WTC11 (cell line): Measurements from ENCODE around the gene CLIC1.

Experiments used
- CDX4 ChIP-seq: fragments of 250-450 bp; sonication (Bioruptor Pico); IDR thresholded peaks from 2 replicates; pipeline ENCODE4 v1.9.0; 2021; ENCODE audit warnings: moderate library complexity, mild to moderate bottlenecking, inconsistent platforms, borderline replicate concordance
- CREB1 ChIP-seq: sonication (generic); formaldehyde crosslinking; IDR thresholded peaks from 2 replicates; pipeline ENCODE4 v1.8.0; 2023; ENCODE audit warnings: mild to moderate bottlenecking, missing genetic modification reagents
- CTCF ChIP-seq: fragments of 200-600 bp; IDR thresholded peaks from 2 replicates; pipeline ENCODE4 v1.8.0; 2022; ENCODE audit warnings: antibody characterized with exemption
- JUN ChIP-seq: sonication (generic); formaldehyde crosslinking; IDR thresholded peaks from 2 replicates; pipeline ENCODE4 v1.8.0; 2023; ENCODE audit warnings: mild to moderate bottlenecking, missing genetic modification reagents
- NR1H2 ChIP-seq: sonication (generic); formaldehyde crosslinking; IDR thresholded peaks from 2 replicates; pipeline ENCODE4 v1.9.0; 2021; ENCODE audit warnings: mild to moderate bottlenecking, moderate library complexity, missing genetic modification reagents
- NR2C2 ChIP-seq: sonication (generic); formaldehyde crosslinking; IDR thresholded peaks from 2 replicates; pipeline ENCODE4 v1.8.0; 2022; ENCODE audit warnings: mild to moderate bottlenecking, missing genetic modification reagents
- SMAD3 ChIP-seq: sonication (generic); formaldehyde crosslinking; IDR thresholded peaks from 2 replicates; pipeline ENCODE4 v1.8.0; 2022; ENCODE audit warnings: missing genetic modification reagents, mild to moderate bottlenecking, borderline replicate concordance
- SP1 ChIP-seq: sonication (generic); formaldehyde crosslinking; conservative IDR thresholded peaks from 2 replicates; pipeline ENCODE4 v1.8.1; 2022; ENCODE audit warnings: missing genetic modification reagents
- ZNF396 ChIP-seq: fragments of 250-450 bp; sonication (Bioruptor Pico); IDR thresholded peaks from 2 replicates; pipeline ENCODE4 v1.8.0; 2021; ENCODE audit warnings: mild to moderate bottlenecking, moderate library complexity, borderline replicate concordance

GRCh38 chr6:31736768-31737314 lies 511 bp upstream of the CLIC1 start:
- TF ChIP-seq NR2C2 (CRISPR knock-in tag) (no peak), CTCF (no peak), CDX4 (no peak), JUN (CRISPR knock-in tag) (no peak), NR1H2 (no peak), SP1 (CRISPR knock-in tag) (no peak), ZNF396 (CRISPR knock-in tag) (no peak), CREB1 (CRISPR knock-in tag) (no peak), SMAD3 (CRISPR knock-in tag) (no peak)
